ENCODE results near the gene RNF144B. TPM values are rescaled to one million over a fixed set of nuclear protein-coding genes. Genes with fewer than 3 reads are reported as not detected.
A peak's percentile ranks its signal among the peaks of the same experiment; 100 is the strongest.

The RNF144B gene
- total RNA-seq, 4 donors from 2014 or later, result 5.6 to 18.4 (median 15.2) TPM

DNA sequence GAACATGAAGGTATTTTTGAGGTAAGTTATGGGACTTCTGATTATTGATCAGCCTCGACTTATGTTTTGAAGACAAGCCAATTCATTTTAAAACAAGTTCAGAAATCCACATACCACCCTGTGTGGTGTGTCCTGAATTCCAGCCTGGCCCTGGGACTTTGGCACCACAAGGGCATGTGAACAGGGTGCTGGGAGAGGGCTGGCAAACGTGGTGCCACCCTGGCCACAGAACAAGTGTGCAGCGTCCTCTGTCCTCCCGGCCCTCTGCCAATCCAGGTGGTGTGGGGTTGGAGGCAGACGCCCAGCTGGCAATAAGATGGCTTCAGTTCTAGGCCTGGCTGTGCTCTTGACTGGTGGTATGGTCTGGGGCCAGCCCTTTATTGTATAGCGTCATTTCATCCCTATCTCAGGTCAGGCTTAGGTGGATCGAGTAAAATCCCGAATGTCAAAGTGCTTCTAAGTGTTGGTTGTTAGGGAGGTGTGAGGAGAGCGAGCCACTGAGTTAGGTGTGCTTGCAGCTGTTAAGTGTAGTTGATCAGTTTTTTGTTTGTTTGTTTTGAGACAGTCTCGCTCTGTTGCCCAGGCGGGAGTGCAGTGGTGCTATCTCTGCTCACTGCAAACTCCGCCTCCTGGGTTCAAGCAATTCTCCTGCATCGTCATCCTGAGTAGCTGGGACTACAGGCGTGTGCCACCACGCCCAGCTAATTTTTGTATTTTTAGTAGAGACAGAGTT, 84.2 kb downstream of the RNF144B start:
- TF ChIP-seq POLR2A (IDR thresholded peaks at IDR 0.05), result no peak
- TF ChIP-seq, protein P1, sequence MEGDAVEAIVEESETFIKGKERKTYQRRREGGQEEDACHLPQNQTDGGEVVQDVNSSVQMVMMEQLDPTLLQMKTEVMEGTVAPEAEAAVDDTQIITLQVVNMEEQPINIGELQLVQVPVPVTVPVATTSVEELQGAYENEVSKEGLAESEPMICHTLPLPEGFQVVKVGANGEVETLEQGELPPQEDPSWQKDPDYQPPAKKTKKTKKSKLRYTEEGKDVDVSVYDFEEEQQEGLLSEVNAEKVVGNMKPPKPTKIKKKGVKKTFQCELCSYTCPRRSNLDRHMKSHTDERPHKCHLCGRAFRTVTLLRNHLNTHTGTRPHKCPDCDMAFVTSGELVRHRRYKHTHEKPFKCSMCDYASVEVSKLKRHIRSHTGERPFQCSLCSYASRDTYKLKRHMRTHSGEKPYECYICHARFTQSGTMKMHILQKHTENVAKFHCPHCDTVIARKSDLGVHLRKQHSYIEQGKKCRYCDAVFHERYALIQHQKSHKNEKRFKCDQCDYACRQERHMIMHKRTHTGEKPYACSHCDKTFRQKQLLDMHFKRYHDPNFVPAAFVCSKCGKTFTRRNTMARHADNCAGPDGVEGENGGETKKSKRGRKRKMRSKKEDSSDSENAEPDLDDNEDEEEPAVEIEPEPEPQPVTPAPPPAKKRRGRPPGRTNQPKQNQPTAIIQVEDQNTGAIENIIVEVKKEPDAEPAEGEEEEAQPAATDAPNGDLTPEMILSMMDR (IDR thresholded peaks at IDR 0.05), result no peak
- no peak for TF ChIP-seq EP300 (IDR thresholded peaks at IDR 0.05)
- no peak for TF ChIP-seq POLR2AphosphoS5 (IDR thresholded peaks at IDR 0.05)
- Histone ChIP-seq H3K36me3 (peaks cover 0 to 7% of the 10 kb centered on the region in 2 donors), H3K27ac (no peak overlapping the region), H3K4me3 (no peak overlapping the region), H3K4me1 (no peaks in the 10 kb centered on the region), H3K27me3 (no peaks in the 10 kb centered on the region), H3K9me3 (no peaks in the 10 kb centered on the region)
- 87 to 100% methylated on average over 1 to 14 of the region's 15 CpGs for WGBS, 2 donors (ENCODE audit: low coverage in 1 of 2)
- ATAC-seq, result no peak

DNA sequence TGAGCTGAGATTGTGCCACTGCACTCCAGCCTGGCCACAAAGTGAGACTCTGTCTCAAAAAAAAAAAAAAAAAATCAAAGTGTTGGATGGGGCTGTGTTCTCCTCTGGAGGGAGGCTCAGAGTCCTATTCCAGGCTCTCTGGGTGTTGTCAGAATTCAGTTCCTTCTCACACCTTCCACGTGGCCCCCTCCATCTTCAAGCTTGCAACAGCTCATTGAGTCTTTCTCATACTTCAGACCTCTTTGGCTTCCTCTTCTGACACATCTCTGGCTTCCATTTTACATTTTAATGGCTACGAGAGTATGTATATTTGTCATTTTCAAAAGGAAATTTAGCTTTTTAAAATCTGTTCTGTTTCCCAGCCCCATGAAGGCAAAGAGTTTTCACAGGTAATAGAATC, 85.8 kb downstream of the RNF144B start:
- ATAC-seq, result no peak
- peaks cover 0 to 8% (median 0%) of the 10 kb centered on the region in 3 donors for H3K4me1 ChIP-seq
- no peak overlapping the region for H3K4me3 ChIP-seq
- H3K36me3 ChIP-seq, result peaks cover 0 to 2% of the 10 kb centered on the region in 2 donors
- H3K27ac ChIP-seq, result no peak overlapping the region
- no peaks in the 10 kb centered on the region for H3K27me3 ChIP-seq
- WGBS, 2 donors (ENCODE audit: low coverage in 1 of 2), result 65 to 81% methylated on average over 2 of the region's 2 CpGs
- TF ChIP-seq, protein P1 (IDR thresholded peaks at IDR 0.05), result no peak
- TF ChIP-seq EP300 (IDR thresholded peaks at IDR 0.05) (no peak), POLR2AphosphoS5 (IDR thresholded peaks at IDR 0.05) (no peak), POLR2A (IDR thresholded peaks at IDR 0.05) (no peak)
- no peaks in the 10 kb centered on the region for H3K9me3 ChIP-seq

DNA sequence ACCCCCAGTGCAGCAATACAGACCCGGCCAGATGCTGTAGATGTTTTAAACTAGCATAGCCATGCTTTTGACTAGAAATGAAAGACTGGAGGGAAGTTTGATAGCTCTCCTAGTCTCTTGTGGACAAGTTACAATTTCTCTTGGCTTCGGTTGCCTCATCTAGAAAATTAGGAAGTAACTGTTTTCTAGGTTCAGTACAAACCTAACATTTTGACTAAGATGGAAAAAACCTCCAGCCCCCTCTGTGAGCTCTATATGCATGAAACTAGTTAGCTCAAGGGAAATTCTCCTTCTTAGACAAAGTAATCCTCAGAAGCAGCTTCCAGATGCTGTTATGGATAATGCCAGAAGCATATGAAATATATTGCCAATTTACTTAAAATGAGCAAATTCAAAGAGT, 86.6 kb downstream of the RNF144B start:
- H3K4me1 ChIP-seq, result peaks cover 0 to 8% (median 0%) of the 10 kb centered on the region in 3 donors
- 40 to 91% methylated on average over 1 of the region's 2 CpGs for WGBS, 2 donors (ENCODE audit: low coverage in 1 of 2)
- H3K4me3 ChIP-seq, result no peak overlapping the region
- no peaks in the 10 kb centered on the region for H3K36me3 ChIP-seq
- no peak for TF ChIP-seq POLR2A (IDR thresholded peaks at IDR 0.05)
- TF ChIP-seq, protein P1 (IDR thresholded peaks at IDR 0.05), result no peak
- no peak for TF ChIP-seq EP300 (IDR thresholded peaks at IDR 0.05)
- TF ChIP-seq POLR2AphosphoS5 (IDR thresholded peaks at IDR 0.05), result no peak
- H3K27ac ChIP-seq, result no peak overlapping the region
- no peaks in the 10 kb centered on the region for H3K9me3 ChIP-seq
- ATAC-seq, result no peak
- H3K27me3 ChIP-seq, result no peaks in the 10 kb centered on the region

DNA sequence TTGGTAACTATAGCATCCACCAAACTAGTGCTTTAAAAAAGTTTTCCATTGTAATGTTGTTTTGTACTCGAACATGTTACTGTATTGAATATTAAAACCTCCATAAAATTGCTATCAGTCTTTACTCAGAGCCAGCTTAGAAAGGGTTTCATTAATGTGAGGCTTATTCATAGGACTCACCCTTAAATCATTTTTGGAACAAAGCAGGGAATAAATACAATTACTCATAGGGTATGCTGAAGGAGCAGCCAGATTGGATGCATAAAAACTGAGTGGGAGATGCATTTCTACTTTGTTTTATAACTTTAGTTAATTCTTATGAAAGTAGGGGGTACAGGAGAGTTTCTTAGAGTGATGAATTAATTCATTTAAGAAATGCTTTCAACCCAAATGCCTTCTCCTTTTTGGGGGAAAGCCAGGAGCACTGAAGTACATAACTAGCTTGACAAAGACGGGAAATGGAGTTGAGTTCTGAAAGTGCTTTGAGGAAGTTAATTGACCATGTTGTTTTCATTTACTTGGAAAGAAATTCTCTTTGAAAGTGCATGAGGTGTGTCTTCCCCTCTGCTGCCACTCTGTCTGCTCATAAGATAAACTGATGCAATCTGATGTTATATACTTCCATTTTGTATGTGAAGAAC, 90.3 kb downstream of the RNF144B start:
- Histone ChIP-seq H3K4me1 (peaks cover 0 to 8% (median 0%) of the 10 kb centered on the region in 3 donors), H3K27me3 (no peaks in the 10 kb centered on the region), H3K9me3 (no peaks in the 10 kb centered on the region), H3K4me3 (no peak overlapping the region), H3K36me3 (no peaks in the 10 kb centered on the region), H3K27ac (peak overlapping the region in 1 of 4 donors; percentile 27)
- TF ChIP-seq, protein P1 (IDR thresholded peaks at IDR 0.05), result no peak
- no peak for TF ChIP-seq EP300 (IDR thresholded peaks at IDR 0.05)
- TF ChIP-seq POLR2AphosphoS5 (IDR thresholded peaks at IDR 0.05), result no peak
- no peak for TF ChIP-seq POLR2A (IDR thresholded peaks at IDR 0.05)
- ATAC-seq, result no peak
- 29 to 51% methylated on average over 2 of the region's 2 CpGs for WGBS, 2 donors (ENCODE audit: low coverage in 1 of 2)

All from gastroesophageal sphincter (tissue), 4 donors.